AG09309 (cell line): ENCODE results near the gene CDK5RAP2.

Experiments used
- DNase-seq: peaks from one replicate; pipeline ENCODE4 v3.0.0-alpha.2; 2010; ENCODE audit warnings: low read depth
- H3K4me3 ChIP-seq: 2 replicates; pipeline ENCODE4 v1.5.1; 2011; ENCODE audit warnings: mild to moderate bottlenecking, low read depth, low read length, moderate library complexity; ENCODE audit not compliant: control insufficient read depth
- TF ChIP-seq, protein P1 (sequence below): IDR thresholded peaks from 2 replicates; pipeline ENCODE4 v1.5.1; 2011; ENCODE audit warnings: mild to moderate bottlenecking, low read depth, low read length, inconsistent platforms; ENCODE audit not compliant: insufficient read depth, control insufficient read depth; ENCODE audit errors: missing control alignments

The CDK5RAP2 gene

DNA sequence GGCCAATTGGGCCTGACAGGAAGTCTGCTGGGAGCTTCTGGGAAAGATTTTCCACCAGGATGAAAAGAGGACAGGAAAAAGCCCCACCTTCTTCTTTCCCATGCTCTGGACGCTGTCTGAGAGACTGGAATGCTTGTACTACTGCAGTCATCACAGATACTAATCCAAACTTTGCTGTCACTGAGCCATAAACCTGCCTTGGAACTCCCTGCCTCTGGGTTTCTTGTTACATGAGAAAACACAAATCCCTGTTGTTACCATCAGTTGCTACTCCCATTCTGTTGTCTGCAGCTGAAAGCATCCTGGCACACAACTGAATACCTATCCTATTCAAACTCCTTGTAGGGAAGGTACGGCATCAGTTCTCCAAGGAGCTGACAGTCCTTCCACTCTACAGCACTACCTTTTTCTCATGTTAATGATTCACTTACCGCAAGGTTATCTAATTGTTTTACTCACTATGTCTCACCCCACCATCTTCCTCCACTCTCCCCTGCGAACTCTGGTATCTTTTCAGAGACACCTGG lies 167.5 kb downstream of the CDK5RAP2 start:
- no peak overlapping the region for H3K4me3 ChIP-seq
- TF ChIP-seq, protein P1, sequence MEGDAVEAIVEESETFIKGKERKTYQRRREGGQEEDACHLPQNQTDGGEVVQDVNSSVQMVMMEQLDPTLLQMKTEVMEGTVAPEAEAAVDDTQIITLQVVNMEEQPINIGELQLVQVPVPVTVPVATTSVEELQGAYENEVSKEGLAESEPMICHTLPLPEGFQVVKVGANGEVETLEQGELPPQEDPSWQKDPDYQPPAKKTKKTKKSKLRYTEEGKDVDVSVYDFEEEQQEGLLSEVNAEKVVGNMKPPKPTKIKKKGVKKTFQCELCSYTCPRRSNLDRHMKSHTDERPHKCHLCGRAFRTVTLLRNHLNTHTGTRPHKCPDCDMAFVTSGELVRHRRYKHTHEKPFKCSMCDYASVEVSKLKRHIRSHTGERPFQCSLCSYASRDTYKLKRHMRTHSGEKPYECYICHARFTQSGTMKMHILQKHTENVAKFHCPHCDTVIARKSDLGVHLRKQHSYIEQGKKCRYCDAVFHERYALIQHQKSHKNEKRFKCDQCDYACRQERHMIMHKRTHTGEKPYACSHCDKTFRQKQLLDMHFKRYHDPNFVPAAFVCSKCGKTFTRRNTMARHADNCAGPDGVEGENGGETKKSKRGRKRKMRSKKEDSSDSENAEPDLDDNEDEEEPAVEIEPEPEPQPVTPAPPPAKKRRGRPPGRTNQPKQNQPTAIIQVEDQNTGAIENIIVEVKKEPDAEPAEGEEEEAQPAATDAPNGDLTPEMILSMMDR = no peak
- DNase-seq = peak; percentile 46

DNA sequence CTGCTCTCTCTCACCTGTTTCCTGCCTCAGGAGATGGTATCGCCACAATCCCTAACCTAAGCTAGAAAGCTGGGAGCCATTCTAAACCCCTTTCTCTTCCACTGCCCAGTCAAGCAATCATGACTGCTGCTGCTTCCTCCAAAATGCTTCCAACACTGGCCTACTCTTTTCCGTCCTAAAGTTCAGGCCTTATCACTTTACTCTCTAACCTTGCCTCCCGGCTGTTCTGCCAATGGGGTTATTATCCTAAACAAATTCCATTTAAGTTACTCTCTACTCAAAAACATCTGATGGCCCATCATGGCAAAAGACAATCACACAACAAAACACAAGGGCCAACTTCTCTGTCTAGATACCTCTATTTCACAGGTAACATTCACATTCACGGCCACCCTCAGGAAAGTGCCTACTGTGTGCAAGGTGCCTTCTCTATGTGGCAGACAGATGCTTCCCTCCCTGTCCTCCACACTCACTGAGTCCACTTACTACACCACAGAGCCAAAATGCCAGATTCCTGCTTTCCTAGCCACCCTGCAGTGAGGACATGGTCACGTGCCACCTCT lies 168.0 kb downstream of the CDK5RAP2 start:
- H3K4me3 ChIP-seq = no peak overlapping the region
- DNase-seq = no peak
- TF ChIP-seq, protein P1 = no peak

DNA sequence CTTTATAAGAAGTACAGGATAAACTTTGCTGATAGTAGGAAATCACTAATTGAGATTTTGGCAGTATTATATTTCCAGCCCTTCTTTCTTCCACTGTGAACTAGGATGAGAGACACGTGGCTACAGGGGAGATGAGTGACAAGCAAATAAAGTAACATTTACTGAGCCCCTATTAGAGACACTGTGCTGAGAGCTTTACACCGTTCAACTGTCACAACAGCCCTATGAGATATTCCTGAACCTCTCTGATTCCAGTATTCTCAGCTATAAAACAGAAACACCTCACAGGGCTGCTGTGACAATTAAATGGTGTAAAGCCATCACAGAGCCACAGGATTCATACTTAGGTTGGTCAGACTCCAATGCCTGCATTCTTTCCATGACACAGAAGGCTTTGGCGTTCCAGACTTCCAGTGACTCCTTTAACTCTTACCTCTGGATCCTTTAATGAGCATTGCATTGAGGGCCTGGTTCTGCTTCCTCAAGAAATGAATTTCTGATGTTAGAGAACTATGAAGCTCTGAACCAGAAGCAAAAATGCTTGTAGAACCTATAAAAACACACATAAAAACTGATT lies 169.0 kb downstream of the CDK5RAP2 start:
- TF ChIP-seq, protein P1 = no peak
- DNase-seq = no peak

DNA sequence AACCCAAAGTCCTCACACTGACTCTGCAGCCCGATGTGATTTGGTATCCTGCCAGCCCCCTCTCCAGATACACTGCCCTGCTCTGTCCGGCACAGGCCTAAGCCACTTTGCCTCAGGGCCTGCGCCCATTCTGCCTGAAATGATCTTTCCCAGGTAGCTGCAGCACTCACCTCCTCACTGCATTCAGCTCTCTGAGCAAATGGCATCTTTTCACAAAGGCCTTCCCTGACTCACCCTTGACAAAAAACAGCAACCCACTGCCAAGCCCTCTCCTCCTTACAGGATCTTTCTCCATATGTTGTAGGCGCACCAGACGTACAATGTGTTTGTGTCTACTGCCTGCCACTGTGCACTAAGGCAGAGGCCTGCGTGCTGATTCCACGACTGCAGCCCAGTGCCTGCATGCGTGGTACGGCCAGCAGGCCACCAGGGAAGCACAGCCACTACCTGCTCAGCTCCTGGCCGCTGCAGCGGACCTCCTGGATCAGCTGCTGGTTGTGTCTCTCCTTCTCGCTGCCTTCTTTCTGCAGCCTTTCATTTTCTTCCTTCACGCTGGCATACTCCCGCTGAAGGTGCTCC lies 171.2 kb downstream of the CDK5RAP2 start:
- no peak for DNase-seq

More for the DNA sequence above, 169.0 kb downstream of the CDK5RAP2 start:
- no peak overlapping the region for H3K4me3 ChIP-seq

DNA sequence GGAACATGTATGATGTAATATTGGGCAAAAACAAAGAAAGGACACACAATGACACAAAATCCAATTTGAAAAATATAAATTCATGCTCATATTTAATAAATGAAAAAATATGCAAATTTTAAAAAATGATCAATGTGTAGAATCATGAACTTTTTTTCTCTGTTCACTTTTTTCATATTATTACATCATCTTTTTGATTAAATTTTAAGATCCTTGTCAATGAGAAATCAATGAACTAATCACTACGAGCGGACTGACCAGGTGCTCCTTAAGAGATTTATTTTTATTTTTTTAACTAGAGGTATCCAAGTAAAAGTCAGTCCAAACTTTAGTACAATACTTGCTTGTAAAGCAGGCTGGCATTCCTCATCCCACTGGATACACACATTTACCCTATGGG lies 174.1 kb downstream of the CDK5RAP2 start:
- DNase-seq = no peak
- TF ChIP-seq, protein P1 = no peak
- no peak overlapping the region for H3K4me3 ChIP-seq

More for the DNA sequence above, 171.2 kb downstream of the CDK5RAP2 start:
- H3K4me3 ChIP-seq = no peak overlapping the region
- TF ChIP-seq, protein P1 = no peak

DNA sequence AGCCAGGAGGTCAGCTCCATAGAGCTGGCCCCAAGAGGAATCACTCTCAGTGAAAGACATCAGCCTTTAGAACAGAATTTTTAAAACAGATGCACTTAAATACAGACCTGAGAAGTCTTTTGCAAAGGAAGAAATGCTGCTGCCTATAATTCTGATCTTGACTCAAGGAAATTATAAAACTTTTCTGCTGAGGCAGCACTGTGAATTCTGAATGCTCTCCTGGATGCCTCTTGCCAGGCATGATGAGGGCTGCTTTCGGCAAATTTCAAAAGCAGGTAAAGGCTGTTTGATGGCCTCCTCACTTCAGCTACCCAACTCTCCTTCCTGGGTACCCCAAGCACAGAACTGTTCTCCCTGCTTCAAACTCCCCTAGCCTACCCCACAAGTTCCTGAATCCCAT lies 174.8 kb downstream of the CDK5RAP2 start:
- TF ChIP-seq, protein P1 = no peak
- no peak overlapping the region for H3K4me3 ChIP-seq
- DNase-seq = no peak

DNA sequence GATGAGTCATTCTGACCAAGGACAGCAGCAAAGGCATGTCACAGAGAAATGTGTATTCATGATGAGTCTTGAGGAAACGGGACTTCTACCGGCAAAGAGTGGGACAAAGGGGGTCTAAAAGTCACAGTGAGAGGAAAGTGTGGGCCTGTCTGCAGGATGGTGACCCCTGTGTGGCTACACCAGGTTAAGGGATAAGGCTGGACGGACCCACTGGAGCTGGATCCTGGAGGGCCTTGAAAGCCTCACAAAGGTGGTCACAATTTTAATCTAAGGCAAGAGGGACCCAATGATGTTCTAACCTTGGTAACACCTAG lies 176.5 kb downstream of the CDK5RAP2 start:
- DNase-seq = no peak
- TF ChIP-seq, protein P1 = no peak
- no peak overlapping the region for H3K4me3 ChIP-seq
